H1 (cell line): ENCODE data around the gene CCDC60. TPM values are rescaled to one million over a fixed set of nuclear protein-coding genes. Genes with fewer than 3 reads are reported as not detected.

Experiments used
- CTCF ChIA-PET: fragments of 300-600 bp; sonication (Branson Sonifier 250); formaldehyde crosslinking; loops from one replicate; lab custom pipeline; 2021; ENCODE audit not compliant: partially characterized antibody; lab: Charles Lee
- POLR2A ChIA-PET: fragments of 300-600 bp; sonication (Branson Sonifier 250); formaldehyde crosslinking; loops from one replicate; lab custom pipeline; 2021; ENCODE audit warnings: inconsistent platforms; ENCODE audit not compliant: partially characterized antibody; lab: Charles Lee
- DNase-seq, 2 experiments: peaks; one replicate each; pipeline versions ENCODE4 v3.0.0 to v3.0.0-alpha.2; 2010 to 2022; ENCODE audit warnings: low spot score in 2 of 2, low read depth in 1 of 2, mixed read lengths in 1 of 2
- FAIRE-seq: peaks from 2 replicates; lab custom pipeline; 2011; peaks lifted over from hg19 to GRCh38; lab: Jason Lieb, UNC
- H2AFZ ChIP-seq: 2 replicates; pipeline ENCODE4 v1.8.1; 2012; ENCODE audit warnings: low read length, inconsistent platforms
- H2AK5ac ChIP-seq: 2 replicates; pipeline ENCODE4 v1.6.1; 2013; ENCODE audit warnings: low read depth, low read length
- H2BK120ac ChIP-seq: replicated peaks from 2 replicates; pipeline ENCODE3; 2013; ENCODE audit warnings: low read depth, low read length, inconsistent platforms
- H2BK12ac ChIP-seq: 2 replicates; pipeline ENCODE4 v1.6.1; 2013; ENCODE audit warnings: low read depth, low read length
- H2BK15ac ChIP-seq: 2 replicates; pipeline ENCODE4 v1.6.1; 2013; ENCODE audit warnings: low read length
- H2BK20ac ChIP-seq: 2 replicates; pipeline ENCODE4 v1.6.1; 2013; ENCODE audit warnings: low read length
- H2BK5ac ChIP-seq: 2 replicates; pipeline ENCODE4 v1.6.1; 2013; ENCODE audit warnings: low read depth, low read length
- H3K14ac ChIP-seq: 2 replicates; pipeline ENCODE4 v1.6.1; 2013; ENCODE audit warnings: inconsistent platforms; ENCODE audit not compliant: insufficient read length
- H3K18ac ChIP-seq: 2 replicates; pipeline ENCODE4 v1.6.1; 2013; ENCODE audit warnings: low read length; ENCODE audit errors: extremely low read depth
- H3K23ac ChIP-seq: 2 replicates; pipeline ENCODE4 v1.6.1; 2013; ENCODE audit warnings: inconsistent platforms; ENCODE audit not compliant: insufficient read length
- H3K23me2 ChIP-seq: 2 replicates; pipeline ENCODE4 v1.6.1; 2013; ENCODE audit warnings: low read depth, low read length
- H3K27ac ChIP-seq: 2 replicates; pipeline ENCODE4 v1.6.1; 2011; ENCODE audit warnings: low read depth, low read length, inconsistent platforms
- H3K27me3 ChIP-seq, 4 experiments: replicated peaks in 1 of 4; 1 replicate in 1 of 4; 2 replicates in 3 of 4; pipeline versions ENCODE4 v1.6.1 to v1.8.1; 2011 to 2013; ENCODE audit warnings: low read length in 3 of 4, mild to moderate bottlenecking in 3 of 4, inconsistent platforms in 2 of 4, mixed read lengths in 2 of 4, moderate library complexity in 1 of 4; ENCODE audit not compliant: control insufficient read depth in 3 of 4, insufficient read depth in 3 of 4; ENCODE audit errors: extremely low read depth in 1 of 4
- H3K36me3 ChIP-seq, 4 experiments: 2 replicates each; pipeline versions ENCODE4 v1.6.1 to v1.8.1; 2011 to 2013; ENCODE audit warnings: mild to moderate bottlenecking in 4 of 4, low read length in 3 of 4, moderate library complexity in 2 of 4, control low read depth in 1 of 4, inconsistent platforms in 1 of 4; ENCODE audit not compliant: insufficient read depth in 4 of 4, control insufficient read depth in 2 of 4
- H3K4ac ChIP-seq: replicated peaks from 2 replicates; pipeline ENCODE3; 2013; ENCODE audit warnings: low read length, low read depth, mixed read lengths, inconsistent platforms; ENCODE audit not compliant: insufficient read length
- H3K4me1 ChIP-seq, 4 experiments: replicated peaks in 1 of 4; 1 replicate in 1 of 4; 2 replicates in 3 of 4; pipeline versions ENCODE4 v1.6.1 to v1.8.1; 2011 to 2013; ENCODE audit warnings: low read length in 3 of 4, inconsistent platforms in 2 of 4, mixed read lengths in 1 of 4; ENCODE audit not compliant: insufficient read depth in 4 of 4, control insufficient read depth in 3 of 4
- H3K4me2 ChIP-seq, 2 experiments: 2 replicates each; pipeline versions ENCODE4 v1.6.1 to v1.8.1; 2011 to 2013; ENCODE audit warnings: low read depth in 2 of 2, low read length in 2 of 2, control low read depth in 1 of 2, inconsistent platforms in 1 of 2, mild to moderate bottlenecking in 1 of 2; ENCODE audit not compliant: insufficient read depth in 1 of 2
- H3K4me3 ChIP-seq, 4 experiments: fragments of 200-600, 300-600 bp in 1 of 4; sonication (generic), shearing (Covaris generic), sonication (Bioruptor Twin) in 1 of 4; 2 replicates each; pipeline versions ENCODE4 v1.5.1 to v1.8.1; 2011 to 2016; ENCODE audit warnings: low read length in 4 of 4, low read depth in 3 of 4, control low read depth in 2 of 4, inconsistent platforms in 2 of 4, mild to moderate bottlenecking in 2 of 4, mixed read lengths in 1 of 4, moderate library complexity in 1 of 4; ENCODE audit not compliant: insufficient read depth in 2 of 4; ENCODE audit errors: extremely low read depth in 1 of 4
- H3K56ac ChIP-seq: replicated peaks from 2 replicates; pipeline ENCODE3; 2013; ENCODE audit warnings: low read depth, mild to moderate bottlenecking, mixed read lengths, low read length, inconsistent platforms; ENCODE audit not compliant: insufficient read length
- H3K79me1 ChIP-seq: 2 replicates; pipeline ENCODE4 v1.6.1; 2013; ENCODE audit warnings: low read depth, low read length, control low read depth
- H3K79me2 ChIP-seq, 2 experiments: 2 replicates each; pipeline versions ENCODE4 v1.6.1 to v1.8.1; 2012 to 2013; ENCODE audit warnings: low read length in 2 of 2, mild to moderate bottlenecking in 2 of 2, inconsistent platforms in 1 of 2; ENCODE audit not compliant: insufficient read depth in 2 of 2, control insufficient read depth in 1 of 2
- H3K9ac ChIP-seq, 4 experiments: replicated peaks in 1 of 4; 1 replicate in 1 of 4; 2 replicates in 3 of 4; pipeline versions ENCODE4 v1.6.1 to v1.8.1; 2011 to 2013; ENCODE audit warnings: low read depth in 3 of 4, low read length in 3 of 4, control low read depth in 2 of 4, mild to moderate bottlenecking in 2 of 4, moderate library complexity in 2 of 4, inconsistent platforms in 1 of 4; ENCODE audit errors: extremely low read depth in 1 of 4
- H3K9me3 ChIP-seq, 2 experiments: 2 replicates each; pipeline versions ENCODE4 v1.6.1 to v1.8.1; 2012 to 2013; ENCODE audit warnings: mild to moderate bottlenecking in 2 of 2, moderate library complexity in 2 of 2, control low read depth in 1 of 2, inconsistent platforms in 1 of 2, low read depth in 1 of 2, low read length in 1 of 2, mixed read lengths in 1 of 2; ENCODE audit not compliant: insufficient read depth in 2 of 2
- H4K20me1 ChIP-seq, 2 experiments: replicated peaks in 1 of 2; 2 replicates each; pipeline versions ENCODE3 to v1.8.1; 2011 to 2013; ENCODE audit warnings: inconsistent platforms in 2 of 2, low read length in 2 of 2, mild to moderate bottlenecking in 1 of 2; ENCODE audit not compliant: insufficient read depth in 2 of 2, control insufficient read depth in 1 of 2
- H4K5ac ChIP-seq: 2 replicates; pipeline ENCODE4 v1.6.1; 2013; ENCODE audit warnings: low read length, low read depth, mixed read lengths, inconsistent platforms; ENCODE audit not compliant: insufficient read length
- H4K8ac ChIP-seq: 2 replicates; pipeline ENCODE4 v1.8.0; 2013; ENCODE audit warnings: mild to moderate bottlenecking, moderate library complexity, low read length, inconsistent platforms; ENCODE audit not compliant: insufficient read depth; ENCODE audit errors: extremely low read depth
- H4K91ac ChIP-seq: replicated peaks from 2 replicates; pipeline ENCODE3; 2013; ENCODE audit warnings: low read length, mixed read lengths, inconsistent platforms; ENCODE audit not compliant: insufficient read length
- CEBPB ChIP-seq: IDR thresholded peaks from 2 replicates; pipeline ENCODE4 v1.6.1; 2012; ENCODE audit warnings: low read depth, low read length
- CTCF ChIP-seq, 3 experiments: IDR thresholded peaks; 1 replicate in 2 of 3; 2 replicates in 1 of 3; pipeline versions ENCODE4 v1.5.1 to v1.6.1; 2011; ENCODE audit warnings: low read length in 3 of 3, mild to moderate bottlenecking in 3 of 3, inconsistent platforms in 2 of 3, low read depth in 1 of 3, moderate library complexity in 1 of 3; ENCODE audit not compliant: insufficient read depth in 1 of 3; ENCODE audit errors: control extremely low read depth in 1 of 3
- E2F6 ChIP-seq: IDR thresholded peaks from 2 replicates; pipeline ENCODE4 v1.6.1; 2012; ENCODE audit warnings: inconsistent platforms
- EGR1 ChIP-seq: IDR thresholded peaks from 2 replicates; pipeline ENCODE4 v1.6.1; 2011; ENCODE audit warnings: low read depth, low read length, borderline replicate concordance
- FOSL1 ChIP-seq: IDR thresholded peaks from 2 replicates; pipeline ENCODE4 v1.6.1; 2011; ENCODE audit warnings: mild to moderate bottlenecking, low read depth, low read length, moderate library complexity; ENCODE audit not compliant: insufficient read depth
- JUN ChIP-seq: IDR thresholded peaks from 2 replicates; pipeline ENCODE4 v1.6.1; 2011; ENCODE audit warnings: low read depth, mild to moderate bottlenecking, improper control_type of control experiment, low read length
- MAFK ChIP-seq: IDR thresholded peaks from 2 replicates; pipeline ENCODE4 v1.6.1; 2012; ENCODE audit warnings: low read depth, mild to moderate bottlenecking, improper control_type of control experiment, low read length
- POLR2A ChIP-seq, 2 experiments: IDR thresholded peaks; 1 replicate in 1 of 2; 2 replicates in 1 of 2; pipeline ENCODE4 v1.6.1; 2011; ENCODE audit warnings: low read depth in 2 of 2, low read length in 2 of 2, mild to moderate bottlenecking in 2 of 2; ENCODE audit errors: control extremely low read depth in 1 of 2
- SIX5 ChIP-seq: IDR thresholded peaks from 2 replicates; pipeline ENCODE4 v1.6.1; 2011; ENCODE audit warnings: mild to moderate bottlenecking, low read depth, low read length
- TAF1 ChIP-seq: IDR thresholded peaks from 2 replicates; pipeline ENCODE4 v1.6.1; 2011; ENCODE audit warnings: mild to moderate bottlenecking, low read depth, low read length
- YY1 ChIP-seq: IDR thresholded peaks from 2 replicates; pipeline ENCODE4 v1.6.1; 2011; ENCODE audit warnings: low read depth, mild to moderate bottlenecking, low read length
- WGBS, 2 experiments: shearing (Covaris generic) in 1 of 2; methylation state at CpG; one replicate each; pipeline versions ENCODE4 v1.1.6 to v1.1.7; 2013 to 2015; ENCODE audit warnings: low lambda C conversion rate in 2 of 2, mixed read lengths in 2 of 2, inconsistent platforms in 1 of 2, low coverage in 1 of 2, missing lambda C conversion rate in 1 of 2; ENCODE audit not compliant: insufficient replicate concordance in 2 of 2, insufficient coverage in 1 of 2, insufficient read length in 1 of 2; ENCODE audit errors: extremely low coverage in 1 of 2, missing lambda C conversion rate in 1 of 2; 5-methylcytosine and 5-hydroxymethylcytosine counted together
- polyA plus RNA-seq, 7 experiments: library from polyadenylated mRNA; depleted of rRNA in 3 of 7; stranded (reverse) in 5 of 7; unstranded in 2 of 7; fragments of >200 nt in 5 of 7; fragments of 200-250 nt in 2 of 7; gene quantifications; 1 replicate in 5 of 7; 2 replicates in 1 of 7; 4 replicates in 1 of 7; pipeline versions ENCODE4 v1.2.1 to v1.2.3, GENCODE V29; 2011 to 2013; ENCODE audit warnings: missing spikeins in 2 of 7, mixed read lengths in 2 of 7
- total RNA-seq: library from RNA; stranded (reverse); fragmentation: NEBNext Ultra II Directional; extraction: Animal tissue kit (Norgen Biotek cat#: 25700); gene quantifications from 2 replicates; pipeline ENCODE4 v1.2.1, GENCODE V29; 2021

CCDC60 gene
- total and polyA plus RNA-seq, 2 of the 8 experiments (the other 6 are each of a cell fraction or from before 2014, with no cell fraction given) = 0.05 TPM; not detected in 1

GRCh38 chr12:119366007-119366406, 31.5 kb downstream of the CCDC60 start:
- TF ChIP-seq EGR1 (no peak), YY1 (no peak), FOSL1 (no peak), CTCF (IDR thresholded peaks at IDR 0.05; ENCODE audit: control extremely low read depth in 1 of 3, insufficient read depth in 1 of 3, low read depth in 1 of 3, low read length in 3 of 3) (no peak), JUN (no peak), POLR2A (IDR thresholded peaks at IDR 0.05; ENCODE audit: control extremely low read depth in 1 of 2, low read depth in 2 of 2, low read length in 2 of 2) (no peak), SIX5 (no peak), E2F6 (no peak), MAFK (no peak), TAF1 (no peak), CEBPB (no peak)
- Histone ChIP-seq H3K4me3 (no peak overlapping the region), H2AK5ac (no peak overlapping the region), H4K20me1 (no peaks in the 10 kb centered on the region), H2AFZ (no peak overlapping the region), H3K27me3 (no peaks in the 10 kb centered on the region), H4K5ac (no peak overlapping the region), H3K4me1 (peaks cover 0 to 27% (median 15%) of the 10 kb centered on the region in 4 experiments; a peak in 6 of 7 replicates), H2BK20ac (0 out of 2 replicates have a peak overlapping the region, but pooled peaks have one; percentile 3), H4K8ac (no peak overlapping the region), H3K27ac (no peak overlapping the region), H3K23me2 (no peaks in the 10 kb centered on the region), H2BK15ac (no peak overlapping the region), H3K14ac (no peak overlapping the region), H3K36me3 (no peaks in the 10 kb centered on the region), H2BK120ac (no peak overlapping the region), H3K18ac (no peak overlapping the region), H4K91ac (no peak overlapping the region), H3K9ac (no peak overlapping the region), H3K56ac (no peak overlapping the region), H3K79me1 (no peaks in the 10 kb centered on the region), H3K4me2 (no peak overlapping the region), H2BK5ac (no peak overlapping the region), H3K79me2 (no peaks in the 10 kb centered on the region), H3K4ac (no peak overlapping the region), H2BK12ac (no peak overlapping the region), H3K9me3 (peaks cover 0 to 6% of the 10 kb centered on the region in 2 experiments; a peak in 1 of 4 replicates), H3K23ac (no peak overlapping the region)
- ChIA-PET CTCF (interaction anchor here (1.4 kb wide), 1 partner anchor 47 kb away, joined by 4 read pairs; no protein-coding TSS in a partner anchor), POLR2A (no interaction called here)
- WGBS, 2 experiments = 81% methylated on average over 6 of the region's 6 CpGs; no CpG with 5 or more reads in 1 of the 2 experiments
- DNase-seq (no peak), FAIRE-seq (no peak)
